Fibroblast of mammary gland (primary cell): ENCODE results near the gene IGSF22.

Experiments used
- DNase-seq: peaks from one replicate; pipeline ENCODE4 v3.0.0-alpha.2; 2010; ENCODE audit warnings: low read depth
- H3K4me3 ChIP-seq: 2 replicates; pipeline ENCODE4 v1.5.1; 2011; ENCODE audit warnings: low read depth, mild to moderate bottlenecking, low read length, moderate library complexity; ENCODE audit not compliant: control insufficient read depth
- CTCF ChIP-seq: conservative IDR thresholded peaks from 2 replicates; pipeline ENCODE4 v1.5.1; 2011; ENCODE audit warnings: low read depth, low read length, inconsistent platforms; ENCODE audit not compliant: control insufficient read depth, insufficient read depth

Gene IGSF22

GRCh38 chr11:18749681-18750319 lies 23.8 kb upstream of the IGSF22 start:
- peak; percentile 64 for DNase-seq
- TF ChIP-seq CTCF, result no peak
- no peak overlapping the region for H3K4me3 ChIP-seq

- no peak overlapping the region for H3K4me3 ChIP-seq
- no peak for TF ChIP-seq CTCF
- DNase-seq, result peak; percentile 54
Observed at GRCh38 chr11:18748766-18749365, 22.9 kb upstream of the IGSF22 start.

GRCh38 chr11:18745251-18745650 lies 19.3 kb upstream of the IGSF22 start:
- no peak for DNase-seq
- no peak overlapping the region for H3K4me3 ChIP-seq
- no peak for TF ChIP-seq CTCF

- DNase-seq, result no peak
- no peak for TF ChIP-seq CTCF
- H3K4me3 ChIP-seq, result no peak overlapping the region
Observed at GRCh38 chr11:18743900-18744514, 18.0 kb upstream of the IGSF22 start.

- H3K4me3 ChIP-seq, result no peak overlapping the region
- DNase-seq, result no peak
- no peak for TF ChIP-seq CTCF
Observed at GRCh38 chr11:18743365-18743764, 17.4 kb upstream of the IGSF22 start.

GRCh38 chr11:18741783-18742182 lies 15.8 kb upstream of the IGSF22 start:
- TF ChIP-seq CTCF, result no peak

GRCh38 chr11:18739685-18740084 lies 13.7 kb upstream of the IGSF22 start:
- no peak for TF ChIP-seq CTCF

More at GRCh38 chr11:18741783-18742182, 15.8 kb upstream of the IGSF22 start:
- no peak for DNase-seq
- H3K4me3 ChIP-seq, result no peak overlapping the region

More at GRCh38 chr11:18739685-18740084, 13.7 kb upstream of the IGSF22 start:
- no peak for DNase-seq
- no peak overlapping the region for H3K4me3 ChIP-seq
